Smooth muscle cell (in vitro differentiated cells): ENCODE measurements around the gene USP46. TPM values are rescaled to one million over a fixed set of nuclear protein-coding genes. Genes with fewer than 3 reads are reported as not detected.

Experiments
- DNase-seq: peaks from one replicate; lab custom pipeline; 2025; ENCODE audit not compliant: unreplicated experiment; lab: John Stamatoyannopoulos, UW
- H2AFZ ChIP-seq: fragments of 200-600 bp; sonication (generic); 2 replicates; pipeline ENCODE4 v1.6.0; 2016; ENCODE audit warnings: antibody characterized with exemption, low read depth, mild to moderate bottlenecking
- H3F3A ChIP-seq: fragments of 200-600 bp; sonication (generic); 2 replicates; pipeline ENCODE4 v1.6.0; 2017; ENCODE audit warnings: antibody characterized with exemption, low read depth
- H3K27ac ChIP-seq: fragments of 200-600 bp; sonication (generic); 2 replicates; pipeline ENCODE4 v1.5.1; 2016; ENCODE audit warnings: low read depth, mild to moderate bottlenecking
- H3K27me3 ChIP-seq: fragments of 200-600 bp; sonication (generic); 2 replicates; pipeline ENCODE4 v1.6.1; 2016; ENCODE audit warnings: low read depth, mild to moderate bottlenecking
- H3K36me3 ChIP-seq: fragments of 200-600 bp; sonication (generic); 2 replicates; pipeline ENCODE4 v1.5.1; 2016; ENCODE audit warnings: low read depth
- H3K4me1 ChIP-seq: fragments of 200-600 bp; sonication (generic); 2 replicates; pipeline ENCODE4 v1.5.1; 2016; ENCODE audit warnings: low read depth
- H3K4me2 ChIP-seq: fragments of 200-600 bp; sonication (generic); 2 replicates; pipeline ENCODE4 v1.6.0; 2016; ENCODE audit warnings: mild to moderate bottlenecking
- H3K4me3 ChIP-seq: fragments of 200-600 bp; sonication (generic); 2 replicates; pipeline ENCODE4 v1.5.1; 2016; ENCODE audit warnings: mild to moderate bottlenecking
- H3K79me2 ChIP-seq: fragments of 200-600 bp; sonication (generic); 2 replicates; pipeline ENCODE4 v1.6.0; 2016; ENCODE audit warnings: low read depth, mild to moderate bottlenecking
- H3K9ac ChIP-seq: fragments of 200-600 bp; sonication (generic); 2 replicates; pipeline ENCODE4 v1.6.0; 2016; ENCODE audit warnings: low read depth
- H3K9me3 ChIP-seq: fragments of 200-600 bp; sonication (generic); replicated peaks from 2 replicates; pipeline ENCODE4 v1.5.1; 2016; ENCODE audit warnings: low read depth
- H4K20me1 ChIP-seq: fragments of 200-600 bp; sonication (generic); 2 replicates; pipeline ENCODE4 v1.6.0; 2016; ENCODE audit warnings: low read depth
- WGBS: methylation state at CpG from one replicate; pipeline ENCODE4 v1.1.7; 2016; ENCODE audit warnings: low lambda C conversion rate; 5-methylcytosine and 5-hydroxymethylcytosine counted together
- polyA plus RNA-seq: library from polyadenylated mRNA; unstranded; fragments of >200 nt; fragmentation: Nextera tagmentation; extraction: Ambion mirVana; gene quantifications from 2 replicates; pipeline ENCODE4 v1.2.1, GENCODE V29; 2016
- total RNA-seq: library from RNA; depleted of rRNA; stranded (reverse); fragments of >200 nt; gene quantifications from 2 replicates; pipeline ENCODE4 v1.2.3, GENCODE V29; 2014
- TF ChIP-seq, protein P1 (sequence below): fragments of 200-600 bp; sonication (generic); IDR thresholded peaks from 2 replicates; pipeline ENCODE4 v1.5.1; 2017; ENCODE audit warnings: borderline replicate concordance, mild to moderate bottlenecking, antibody characterized with exemption; ENCODE audit not compliant: insufficient read depth, poor library complexity, severe bottlenecking

Gene USP46
- total and polyA plus RNA-seq, 2 experiments from 2014 or later, result 17.2 to 30.4 TPM

- no peaks in the 10 kb centered on the region for H3K27me3 ChIP-seq
- H3K79me2 ChIP-seq, result peaks cover 93% of the 10 kb centered on the region
- 91% methylated on average over 2 of the region's 2 CpGs for WGBS
- no peak overlapping the region for H3K27ac ChIP-seq
- no peaks in the 10 kb centered on the region for H3K36me3 ChIP-seq
- no peak overlapping the region for H3K9ac ChIP-seq
- peaks cover 73% of the 10 kb centered on the region for H4K20me1 ChIP-seq
- no peaks in the 10 kb centered on the region for H3K4me1 ChIP-seq
- no peak overlapping the region for H3K4me2 ChIP-seq
- peaks cover 6% of the 10 kb centered on the region for H3F3A ChIP-seq
- no peaks in the 10 kb centered on the region for H3K9me3 ChIP-seq
- TF ChIP-seq, protein P1, sequence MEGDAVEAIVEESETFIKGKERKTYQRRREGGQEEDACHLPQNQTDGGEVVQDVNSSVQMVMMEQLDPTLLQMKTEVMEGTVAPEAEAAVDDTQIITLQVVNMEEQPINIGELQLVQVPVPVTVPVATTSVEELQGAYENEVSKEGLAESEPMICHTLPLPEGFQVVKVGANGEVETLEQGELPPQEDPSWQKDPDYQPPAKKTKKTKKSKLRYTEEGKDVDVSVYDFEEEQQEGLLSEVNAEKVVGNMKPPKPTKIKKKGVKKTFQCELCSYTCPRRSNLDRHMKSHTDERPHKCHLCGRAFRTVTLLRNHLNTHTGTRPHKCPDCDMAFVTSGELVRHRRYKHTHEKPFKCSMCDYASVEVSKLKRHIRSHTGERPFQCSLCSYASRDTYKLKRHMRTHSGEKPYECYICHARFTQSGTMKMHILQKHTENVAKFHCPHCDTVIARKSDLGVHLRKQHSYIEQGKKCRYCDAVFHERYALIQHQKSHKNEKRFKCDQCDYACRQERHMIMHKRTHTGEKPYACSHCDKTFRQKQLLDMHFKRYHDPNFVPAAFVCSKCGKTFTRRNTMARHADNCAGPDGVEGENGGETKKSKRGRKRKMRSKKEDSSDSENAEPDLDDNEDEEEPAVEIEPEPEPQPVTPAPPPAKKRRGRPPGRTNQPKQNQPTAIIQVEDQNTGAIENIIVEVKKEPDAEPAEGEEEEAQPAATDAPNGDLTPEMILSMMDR, result no peak
- no peak for DNase-seq
- H3K4me3 ChIP-seq, result no peak overlapping the region
- no peak overlapping the region for H2AFZ ChIP-seq
These were observed 7.0 kb downstream of the USP46 start for GRCh38 chr4:52651996-52652672.

- H3F3A ChIP-seq, result peaks cover 6% of the 10 kb centered on the region
- H3K27me3 ChIP-seq, result no peaks in the 10 kb centered on the region
- no peak for DNase-seq
- H3K79me2 ChIP-seq, result peaks cover 98% of the 10 kb centered on the region
- H3K4me3 ChIP-seq, result no peak overlapping the region
- no peak overlapping the region for H3K27ac ChIP-seq
- H3K36me3 ChIP-seq, result no peaks in the 10 kb centered on the region
- H3K9ac ChIP-seq, result no peak overlapping the region
- H2AFZ ChIP-seq, result no peak overlapping the region
- no peaks in the 10 kb centered on the region for H3K4me1 ChIP-seq
- WGBS, result 100% methylated on average over 1 of the region's 1 CpG
- H4K20me1 ChIP-seq, result peaks cover 88% of the 10 kb centered on the region
- no peak overlapping the region for H3K4me2 ChIP-seq
- H3K9me3 ChIP-seq, result no peaks in the 10 kb centered on the region
- TF ChIP-seq, protein P1, result no peak
These were observed 10.3 kb downstream of the USP46 start for GRCh38 chr4:52648836-52649235.

DNA sequence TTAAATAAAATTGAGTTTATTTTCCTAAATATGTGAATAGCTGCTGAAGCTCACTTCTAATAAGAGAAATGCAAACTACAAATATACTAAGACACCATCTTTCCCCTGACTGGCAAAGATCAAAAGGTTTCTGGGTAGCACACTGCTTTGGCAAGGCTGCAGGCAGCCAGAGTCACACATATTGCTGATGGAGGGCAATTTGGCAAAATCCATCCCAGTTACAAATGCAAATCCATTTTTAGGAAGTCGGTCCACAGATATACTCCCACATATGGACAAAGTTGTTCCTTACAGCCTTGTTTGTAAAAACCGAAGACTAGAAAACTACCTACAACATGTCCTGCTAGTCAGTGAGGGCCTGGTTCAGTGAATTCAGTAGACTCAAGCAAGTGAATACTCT is 12.4 kb downstream of the USP46 start:
- Histone ChIP-seq H3K79me2 (peaks cover 97% of the 10 kb centered on the region), H3K9me3 (no peaks in the 10 kb centered on the region), H3K4me3 (no peak overlapping the region), H3K4me1 (no peaks in the 10 kb centered on the region), H3F3A (peaks cover 3% of the 10 kb centered on the region), H3K36me3 (no peaks in the 10 kb centered on the region), H2AFZ (no peak overlapping the region), H3K4me2 (no peak overlapping the region), H3K27ac (no peak overlapping the region), H3K27me3 (no peaks in the 10 kb centered on the region), H4K20me1 (peaks cover 93% of the 10 kb centered on the region), H3K9ac (no peak overlapping the region)
- no peak for DNase-seq
- WGBS, result 97% methylated on average over 2 of the region's 2 CpGs
- TF ChIP-seq, protein P1, result no peak

DNA sequence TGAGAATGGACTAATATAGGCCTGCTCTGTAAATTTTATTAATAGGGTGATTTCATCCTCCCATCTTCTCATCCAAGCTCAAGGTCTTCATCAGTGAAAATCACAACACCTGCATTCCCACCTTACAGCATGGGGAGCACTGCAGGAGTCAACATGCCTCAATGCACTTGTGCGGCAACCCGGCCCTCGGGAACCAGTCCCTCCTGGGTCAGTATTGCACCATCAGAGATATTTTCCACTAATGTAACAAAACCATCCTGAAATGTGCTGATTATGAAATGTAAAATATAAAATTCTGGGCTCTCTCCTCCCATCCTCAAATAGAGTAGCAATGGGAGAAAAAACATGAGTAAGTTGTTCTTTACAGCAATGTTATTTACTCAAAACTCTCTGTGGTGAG is 13.0 kb downstream of the USP46 start:
- no peak overlapping the region for H3K27ac ChIP-seq
- H3F3A ChIP-seq, result no peaks in the 10 kb centered on the region
- peaks cover 96% of the 10 kb centered on the region for H3K79me2 ChIP-seq
- 98% methylated on average over 3 of the region's 3 CpGs for WGBS
- H3K4me3 ChIP-seq, result no peak overlapping the region
- peaks cover 93% of the 10 kb centered on the region for H4K20me1 ChIP-seq
- no peak for DNase-seq
- no peak overlapping the region for H3K9ac ChIP-seq
- H3K9me3 ChIP-seq, result no peaks in the 10 kb centered on the region
- no peaks in the 10 kb centered on the region for H3K36me3 ChIP-seq
- H3K27me3 ChIP-seq, result no peaks in the 10 kb centered on the region
- H2AFZ ChIP-seq, result no peak overlapping the region
- H3K4me2 ChIP-seq, result no peak overlapping the region
- TF ChIP-seq, protein P1, result no peak
- H3K4me1 ChIP-seq, result peaks cover 3% of the 10 kb centered on the region
